Mesothelial cell of epicardium (in vitro differentiated cells): Measurements from ENCODE around the gene GRIN3A. TPM values are rescaled to one million over a fixed set of nuclear protein-coding genes. Genes with fewer than 3 reads are reported as not detected.

Experiments
- DNase-seq, 2 experiments: peaks; one replicate each; pipeline ENCODE4 v3.0.0; 2021; ENCODE audit warnings: low spot score in 2 of 2; ENCODE audit not compliant: unreplicated experiment in 2 of 2
- H3K27ac Mint-ChIP-seq: 2 replicates; pipeline ENCODE4 v1.8.0; 2021; ENCODE audit warnings: mixed read lengths
- H3K27me3 Mint-ChIP-seq: 2 replicates; pipeline ENCODE4 v1.8.0; 2021; ENCODE audit warnings: low read depth, mixed read lengths
- H3K36me3 Mint-ChIP-seq: 2 replicates; pipeline ENCODE4 v1.8.0; 2021; ENCODE audit warnings: mixed read lengths
- H3K4me1 Mint-ChIP-seq: 2 replicates; pipeline ENCODE4 v1.8.0; 2021; ENCODE audit warnings: mixed read lengths
- H3K4me3 Mint-ChIP-seq: 2 replicates; pipeline ENCODE4 v1.8.0; 2021; ENCODE audit warnings: mild to moderate bottlenecking, moderate library complexity, mixed read lengths
- H3K9me3 Mint-ChIP-seq: 2 replicates; pipeline ENCODE4 v1.8.0; 2021; ENCODE audit warnings: mixed read lengths
- total RNA-seq: library from RNA; stranded (reverse); gene quantifications from 3 replicates; pipeline ENCODE4 v1.2.1, GENCODE V29; 2021
- TF ChIP-seq, protein P1 (sequence below): fragments of 200-600 bp; sonication (generic); IDR thresholded peaks from one replicate; pipeline ENCODE4 v1.5.0; 2021; ENCODE audit warnings: antibody characterized with exemption; ENCODE audit not compliant: unreplicated experiment

The GRIN3A gene
- total RNA-seq, 1 donor from 2014 or later, result 3.0 TPM

DNA sequence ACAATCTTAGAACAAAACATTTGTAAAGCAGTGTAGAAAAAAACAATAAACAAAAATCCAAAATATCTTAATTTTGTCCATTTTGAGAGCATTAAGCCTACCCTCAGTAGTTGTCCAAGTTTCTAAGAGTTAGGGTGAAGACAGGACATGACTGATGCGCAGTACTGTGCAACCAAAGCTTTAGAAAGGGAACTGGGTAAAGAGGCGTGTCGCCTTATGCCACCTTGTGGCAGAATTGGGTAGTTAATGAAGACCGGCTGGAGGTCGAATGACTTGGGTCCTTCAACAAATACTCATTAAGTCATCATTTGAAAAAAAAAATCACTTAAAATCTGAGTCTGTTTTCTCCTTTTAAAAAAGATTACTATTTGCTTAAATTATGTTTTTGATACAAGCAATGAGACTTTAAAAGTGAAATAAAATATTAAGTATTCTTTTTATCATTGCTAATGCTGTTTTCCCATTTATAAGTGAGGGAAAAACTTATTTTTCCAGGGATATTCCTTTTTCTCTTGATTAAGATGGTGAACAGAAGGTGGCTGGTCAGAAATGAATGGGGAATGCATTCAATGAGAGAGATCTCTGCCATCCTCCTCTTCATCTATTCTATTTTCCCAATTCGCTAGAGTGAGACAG lies 208.3 kb downstream of the GRIN3A start:
- Mint-ChIP-seq H3K4me3 (no peak overlapping the region), H3K27ac (no peak overlapping the region)
- DNase-seq, result peak; percentile 28 to 77

DNA sequence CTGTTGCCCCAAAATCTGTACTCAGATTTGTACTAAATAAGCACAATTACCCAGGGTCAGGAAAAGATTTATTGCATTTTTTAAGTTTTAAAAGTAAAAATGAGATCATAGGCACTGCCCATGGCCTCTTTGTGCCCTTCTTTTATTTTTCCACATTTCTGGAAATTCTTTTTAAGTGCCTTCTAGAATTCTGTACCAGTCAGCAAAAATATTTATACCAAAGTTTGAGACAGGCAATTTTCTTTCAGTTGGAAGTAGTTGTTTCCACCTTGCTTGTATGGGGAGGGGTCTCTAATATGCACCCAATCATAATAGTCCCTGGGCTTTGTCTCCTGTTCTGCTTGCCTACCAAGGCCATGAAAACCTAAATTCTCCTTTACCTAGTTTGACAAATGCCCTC lies 210.4 kb downstream of the GRIN3A start:
- TF ChIP-seq, protein P1, sequence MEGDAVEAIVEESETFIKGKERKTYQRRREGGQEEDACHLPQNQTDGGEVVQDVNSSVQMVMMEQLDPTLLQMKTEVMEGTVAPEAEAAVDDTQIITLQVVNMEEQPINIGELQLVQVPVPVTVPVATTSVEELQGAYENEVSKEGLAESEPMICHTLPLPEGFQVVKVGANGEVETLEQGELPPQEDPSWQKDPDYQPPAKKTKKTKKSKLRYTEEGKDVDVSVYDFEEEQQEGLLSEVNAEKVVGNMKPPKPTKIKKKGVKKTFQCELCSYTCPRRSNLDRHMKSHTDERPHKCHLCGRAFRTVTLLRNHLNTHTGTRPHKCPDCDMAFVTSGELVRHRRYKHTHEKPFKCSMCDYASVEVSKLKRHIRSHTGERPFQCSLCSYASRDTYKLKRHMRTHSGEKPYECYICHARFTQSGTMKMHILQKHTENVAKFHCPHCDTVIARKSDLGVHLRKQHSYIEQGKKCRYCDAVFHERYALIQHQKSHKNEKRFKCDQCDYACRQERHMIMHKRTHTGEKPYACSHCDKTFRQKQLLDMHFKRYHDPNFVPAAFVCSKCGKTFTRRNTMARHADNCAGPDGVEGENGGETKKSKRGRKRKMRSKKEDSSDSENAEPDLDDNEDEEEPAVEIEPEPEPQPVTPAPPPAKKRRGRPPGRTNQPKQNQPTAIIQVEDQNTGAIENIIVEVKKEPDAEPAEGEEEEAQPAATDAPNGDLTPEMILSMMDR, result no peak
- DNase-seq, result no peak

More for the DNA sequence above, 208.3 kb downstream of the GRIN3A start:
- no peaks in the 10 kb centered on the region for H3K36me3 Mint-ChIP-seq
- H3K4me1 Mint-ChIP-seq, result peaks cover 9% of the 10 kb centered on the region
- TF ChIP-seq, protein P1, result peak; percentile 91
- no peaks in the 10 kb centered on the region for H3K27me3 Mint-ChIP-seq
- H3K9me3 Mint-ChIP-seq, result no peaks in the 10 kb centered on the region

DNA sequence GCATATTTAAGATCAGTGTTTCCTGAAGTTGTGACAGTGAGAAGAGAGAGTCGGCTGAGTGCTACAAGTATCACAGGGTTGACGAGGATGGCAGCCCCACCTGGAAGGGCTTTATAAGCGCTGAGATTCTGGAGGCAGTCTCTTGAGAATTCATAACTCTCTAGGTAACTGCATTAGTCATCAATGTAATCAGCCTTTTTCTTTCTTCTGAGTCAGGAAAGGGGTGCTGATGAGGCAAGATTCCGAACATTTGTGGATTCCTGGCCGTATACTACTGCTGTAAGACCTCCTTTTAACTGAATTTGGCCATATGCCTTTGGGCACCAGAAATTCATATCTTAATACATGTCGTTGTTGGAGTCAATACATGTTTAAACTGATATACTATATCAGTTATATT lies 211.4 kb downstream of the GRIN3A start:
- H3K27me3 Mint-ChIP-seq, result peaks cover 11% of the 10 kb centered on the region
- TF ChIP-seq, protein P1, result no peak
- H3K9me3 Mint-ChIP-seq, result no peaks in the 10 kb centered on the region
- no peaks in the 10 kb centered on the region for H3K4me1 Mint-ChIP-seq
- H3K27ac Mint-ChIP-seq, result no peak overlapping the region
- DNase-seq, result no peak
- H3K4me3 Mint-ChIP-seq, result no peak overlapping the region
- no peaks in the 10 kb centered on the region for H3K36me3 Mint-ChIP-seq

More for the DNA sequence above, 210.4 kb downstream of the GRIN3A start:
- H3K4me3 Mint-ChIP-seq, result no peak overlapping the region
- no peaks in the 10 kb centered on the region for H3K9me3 Mint-ChIP-seq
- H3K4me1 Mint-ChIP-seq, result peaks cover 3% of the 10 kb centered on the region
- no peak overlapping the region for H3K27ac Mint-ChIP-seq
- peaks cover 11% of the 10 kb centered on the region for H3K27me3 Mint-ChIP-seq
- H3K36me3 Mint-ChIP-seq, result no peaks in the 10 kb centered on the region

DNA sequence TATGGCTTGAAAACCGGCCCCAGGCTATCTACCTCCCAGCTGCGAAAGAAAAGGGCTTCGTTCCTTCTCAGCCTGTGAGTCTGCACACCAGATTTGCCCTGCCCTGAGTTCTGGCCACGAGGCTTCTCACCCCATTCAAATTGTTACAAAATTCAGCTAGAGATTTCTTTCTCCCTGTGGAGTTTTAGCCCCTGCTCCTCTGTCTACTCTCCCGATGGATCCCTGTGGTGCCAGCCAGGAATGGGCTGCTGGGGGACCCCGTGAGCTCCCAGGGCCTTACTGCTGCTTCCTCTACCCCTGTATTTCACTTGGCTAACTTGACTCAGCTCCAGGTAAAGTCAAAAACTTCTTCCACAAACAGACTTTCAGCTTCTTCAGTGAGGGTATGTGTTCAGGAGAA lies 214.1 kb downstream of the GRIN3A start:
- Mint-ChIP-seq H3K9me3 (no peaks in the 10 kb centered on the region), H3K4me3 (no peak overlapping the region), H3K27ac (no peak overlapping the region), H3K4me1 (no peaks in the 10 kb centered on the region), H3K36me3 (no peaks in the 10 kb centered on the region), H3K27me3 (peaks cover 22% of the 10 kb centered on the region)
- TF ChIP-seq, protein P1, result no peak
- DNase-seq, result no peak

Other genes starting within 250 kb of the GRIN3A start
- 49.0 to 55.5 TPM (median 53.9 TPM) in 3 replicates for gene RNF20, start 204.8 kb downstream of the GRIN3A start, total RNA-seq
- 0.34 to 0.38 TPM (median 0.34 TPM) in 3 replicates for gene PPP3R2, start 143.7 kb downstream of the GRIN3A start, total RNA-seq